ENCODE measurements around the gene FBXL5.

The FBXL5 gene

GRCh38 chr4:15658781-15659180, 3.6 kb upstream of the FBXL5 start:
- Histone ChIP-seq H4K8ac (ENCODE audit: low read depth, low read length) (no peak overlapping the region), H3K4me1 (ENCODE audit: control insufficient read depth, low read depth, low read length) (peaks cover 5% of the 10 kb centered on the region), H2BK5ac (ENCODE audit: low read length) (no peak overlapping the region), H4K5ac (ENCODE audit: low read length) (no peak overlapping the region), H3K18ac (ENCODE audit: low read length) (no peak overlapping the region), H3K56ac (ENCODE audit: low read length) (no peak overlapping the region), H2AK5ac (ENCODE audit: low read length) (no peak overlapping the region), H3K4ac (ENCODE audit: low read depth, low read length) (no peak overlapping the region), H3K23ac (ENCODE audit: low read length) (no peak overlapping the region), H3K27ac (ENCODE audit: low read depth, low read length) (no peak overlapping the region), H3K79me2 (ENCODE audit: control insufficient read depth, insufficient read depth, low read length) (peaks cover 5% of the 10 kb centered on the region), H3K79me1 (ENCODE audit: low read length) (no peaks in the 10 kb centered on the region), H2BK15ac (replicated peaks; ENCODE audit: low read depth) (no peak overlapping the region), H3K4me2 (ENCODE audit: low read length) (no peak overlapping the region), H2BK120ac (ENCODE audit: low read depth, low read length) (no peak overlapping the region), H3K36me3 (ENCODE audit: control insufficient read depth, insufficient read depth, low read length) (no peaks in the 10 kb centered on the region), H3K27me3 (ENCODE audit: insufficient read depth, low read length, poor library complexity) (no peaks in the 10 kb centered on the region), H3K4me3 (ENCODE audit: low read length) (no peak overlapping the region), H3K9ac (ENCODE audit: low read length) (no peak overlapping the region)
- WGBS (ENCODE audit: extremely low coverage, insufficient coverage, low lambda C conversion rate) = no CpG with 5 or more reads among the region's 2 CpGs
- DNase-seq = no peak

- H3K36me3 ChIP-seq (ENCODE audit: control insufficient read depth, insufficient read depth, low read length) = no peaks in the 10 kb centered on the region
- no peak for DNase-seq
- H3K9ac ChIP-seq (ENCODE audit: low read length) = no peak overlapping the region
- H3K4me3 ChIP-seq (ENCODE audit: low read length) = no peak overlapping the region
- no peak overlapping the region for H3K27ac ChIP-seq (ENCODE audit: low read depth, low read length)
- no peaks in the 10 kb centered on the region for H3K27me3 ChIP-seq (ENCODE audit: insufficient read depth, low read length, poor library complexity)
- no peak overlapping the region for H3K4ac ChIP-seq (ENCODE audit: low read depth, low read length)
- no peaks in the 10 kb centered on the region for H3K79me1 ChIP-seq (ENCODE audit: low read length)
- no CpG with 5 or more reads among the region's 4 CpGs for WGBS (ENCODE audit: extremely low coverage, insufficient coverage, low lambda C conversion rate)
- no peak overlapping the region for H2BK5ac ChIP-seq (ENCODE audit: low read length)
- peaks cover 5% of the 10 kb centered on the region for H3K4me1 ChIP-seq (ENCODE audit: control insufficient read depth, low read depth, low read length)
- no peak overlapping the region for H3K56ac ChIP-seq (ENCODE audit: low read length)
- H4K8ac ChIP-seq (ENCODE audit: low read depth, low read length) = no peak overlapping the region
- H3K4me2 ChIP-seq (ENCODE audit: low read length) = no peak overlapping the region
- no peak overlapping the region for H4K5ac ChIP-seq (ENCODE audit: low read length)
- H2BK120ac ChIP-seq (ENCODE audit: low read depth, low read length) = no peak overlapping the region
- peaks cover 8% of the 10 kb centered on the region for H3K79me2 ChIP-seq (ENCODE audit: control insufficient read depth, insufficient read depth, low read length)
- no peak overlapping the region for H3K23ac ChIP-seq (ENCODE audit: low read length)
- no peak overlapping the region for H2AK5ac ChIP-seq (ENCODE audit: low read length)
- H2BK15ac ChIP-seq (replicated peaks; ENCODE audit: low read depth) = no peak overlapping the region
- no peak overlapping the region for H3K18ac ChIP-seq (ENCODE audit: low read length)
These were observed 3.1 kb upstream of the FBXL5 start for GRCh38 chr4:15658136-15658770.

GRCh38 chr4:15657366-15657765, 2.2 kb upstream of the FBXL5 start:
- Histone ChIP-seq H3K56ac (ENCODE audit: low read length) (no peak overlapping the region), H2BK5ac (ENCODE audit: low read length) (no peak overlapping the region), H2AK5ac (ENCODE audit: low read length) (no peak overlapping the region), H3K4ac (ENCODE audit: low read depth, low read length) (no peak overlapping the region), H3K79me1 (ENCODE audit: low read length) (no peaks in the 10 kb centered on the region), H3K4me1 (ENCODE audit: control insufficient read depth, low read depth, low read length) (peaks cover 5% of the 10 kb centered on the region), H3K36me3 (ENCODE audit: control insufficient read depth, insufficient read depth, low read length) (no peaks in the 10 kb centered on the region), H3K27me3 (ENCODE audit: insufficient read depth, low read length, poor library complexity) (no peaks in the 10 kb centered on the region), H3K4me2 (ENCODE audit: low read length) (no peak overlapping the region), H3K18ac (ENCODE audit: low read length) (no peak overlapping the region), H3K79me2 (ENCODE audit: control insufficient read depth, insufficient read depth, low read length) (peaks cover 8% of the 10 kb centered on the region), H2BK120ac (ENCODE audit: low read depth, low read length) (no peak overlapping the region), H3K4me3 (ENCODE audit: low read length) (no peak overlapping the region), H3K23ac (ENCODE audit: low read length) (no peak overlapping the region), H3K27ac (ENCODE audit: low read depth, low read length) (no peak overlapping the region), H2BK15ac (replicated peaks; ENCODE audit: low read depth) (no peak overlapping the region), H4K5ac (ENCODE audit: low read length) (no peak overlapping the region), H3K9ac (ENCODE audit: low read length) (no peak overlapping the region), H4K8ac (ENCODE audit: low read depth, low read length) (no peak overlapping the region)
- no peak for DNase-seq

- peak; percentile 72 for DNase-seq
- peak overlapping the region; percentile 94 for H3K9ac ChIP-seq (ENCODE audit: low read length)
- peak overlapping the region; percentile 50 for H4K5ac ChIP-seq (ENCODE audit: low read length)
- no peaks in the 10 kb centered on the region for H3K27me3 ChIP-seq (ENCODE audit: insufficient read depth, low read length, poor library complexity)
- peak overlapping the region; percentile 7 for H2BK120ac ChIP-seq (ENCODE audit: low read depth, low read length)
- H3K4me2 ChIP-seq (ENCODE audit: low read length) = peak overlapping the region; percentile 78
- H3K18ac ChIP-seq (ENCODE audit: low read length) = peak overlapping the region; percentile 77
- peaks cover 14% of the 10 kb centered on the region for H3K79me2 ChIP-seq (ENCODE audit: control insufficient read depth, insufficient read depth, low read length)
- H2AK5ac ChIP-seq (ENCODE audit: low read length) = no peak overlapping the region
- H2BK15ac ChIP-seq (replicated peaks; ENCODE audit: low read depth) = no peak overlapping the region
- H3K79me1 ChIP-seq (ENCODE audit: low read length) = no peaks in the 10 kb centered on the region
- H3K27ac ChIP-seq (ENCODE audit: low read depth, low read length) = peak overlapping the region; percentile 86
- H3K4me1 ChIP-seq (ENCODE audit: control insufficient read depth, low read depth, low read length) = peaks cover 7% of the 10 kb centered on the region
- WGBS (ENCODE audit: extremely low coverage, insufficient coverage, low lambda C conversion rate) = no CpG with 5 or more reads among the region's 12 CpGs
- peak overlapping the region; percentile 93 for H3K4ac ChIP-seq (ENCODE audit: low read depth, low read length)
- H3K56ac ChIP-seq (ENCODE audit: low read length) = peak overlapping the region; percentile 94
- H4K8ac ChIP-seq (ENCODE audit: low read depth, low read length) = peak overlapping the region; percentile 93
- H3K4me3 ChIP-seq (ENCODE audit: low read length) = no peak overlapping the region
- H3K36me3 ChIP-seq (ENCODE audit: control insufficient read depth, insufficient read depth, low read length) = no peaks in the 10 kb centered on the region
- H3K23ac ChIP-seq (ENCODE audit: low read length) = peak overlapping the region; percentile 30
- peak overlapping the region; percentile 94 for H2BK5ac ChIP-seq (ENCODE audit: low read length)
These were observed 897 bp upstream of the FBXL5 start for GRCh38 chr4:15656038-15656470.

DNA sequence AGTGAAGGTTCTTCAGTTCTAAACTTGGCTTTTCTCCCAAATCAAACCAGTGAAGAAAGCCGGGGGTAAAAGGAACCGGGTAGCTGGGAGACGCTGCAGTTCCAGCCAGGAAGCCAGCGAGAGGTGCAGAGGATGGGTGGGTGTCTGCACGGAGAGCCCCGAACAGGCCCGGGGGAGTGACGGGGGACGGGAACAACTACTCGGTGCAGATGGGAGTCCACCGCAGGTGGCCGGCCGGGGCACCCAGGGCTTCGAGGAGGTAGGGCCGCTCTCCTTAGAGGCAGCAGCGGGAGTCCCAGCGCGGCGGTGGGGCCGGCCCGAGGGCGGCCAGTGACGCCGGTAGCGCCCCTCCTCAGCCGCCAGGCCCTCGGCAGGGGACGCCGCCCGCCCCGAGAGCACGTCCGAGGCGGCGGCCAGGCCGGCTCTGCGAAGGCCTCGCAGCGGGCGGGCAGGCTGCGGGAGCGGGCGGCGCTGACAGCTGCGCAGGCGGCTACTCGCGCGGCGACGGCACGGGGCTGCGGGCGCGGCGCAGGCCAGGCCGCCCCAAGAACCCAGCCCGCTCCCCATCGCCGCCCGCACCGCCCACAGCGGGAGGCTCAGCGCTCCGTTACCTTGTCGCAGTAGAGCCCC, 449 bp downstream of the FBXL5 start:
- Histone ChIP-seq H3K27ac (ENCODE audit: low read depth, low read length) (peak overlapping the region; percentile 84), H3K79me1 (ENCODE audit: low read length) (no peaks in the 10 kb centered on the region), H3K79me2 (ENCODE audit: control insufficient read depth, insufficient read depth, low read length) (peaks cover 16% of the 10 kb centered on the region), H4K8ac (ENCODE audit: low read depth, low read length) (no peak overlapping the region), H2AK5ac (ENCODE audit: low read length) (no peak overlapping the region), H3K23ac (ENCODE audit: low read length) (peak overlapping the region; percentile 12), H2BK15ac (replicated peaks; ENCODE audit: low read depth) (no peak overlapping the region), H4K5ac (ENCODE audit: low read length) (no peak overlapping the region), H3K4ac (ENCODE audit: low read depth, low read length) (peak overlapping the region; percentile 94), H3K27me3 (ENCODE audit: insufficient read depth, low read length, poor library complexity) (no peaks in the 10 kb centered on the region), H3K9ac (ENCODE audit: low read length) (peak overlapping the region; percentile 95), H3K18ac (ENCODE audit: low read length) (peak overlapping the region; percentile 82), H2BK5ac (ENCODE audit: low read length) (no peak overlapping the region), H3K4me3 (ENCODE audit: low read length) (peak overlapping the region; percentile 54), H3K36me3 (ENCODE audit: control insufficient read depth, insufficient read depth, low read length) (no peaks in the 10 kb centered on the region), H3K4me2 (ENCODE audit: low read length) (peak overlapping the region; percentile 67), H3K4me1 (ENCODE audit: control insufficient read depth, low read depth, low read length) (peaks cover 7% of the 10 kb centered on the region), H3K56ac (ENCODE audit: low read length) (peak overlapping the region; percentile 98), H2BK120ac (ENCODE audit: low read depth, low read length) (no peak overlapping the region)
- no CpG with 5 or more reads among the region's 66 CpGs for WGBS (ENCODE audit: extremely low coverage, insufficient coverage, low lambda C conversion rate)
- peak; percentile 55 for DNase-seq
